ENCODE data around the gene ELAC2.

ELAC2 gene

GRCh38 chr17:12967962-12968361 is 49.9 kb downstream of the ELAC2 start:
- H2AFZ ChIP-seq (ENCODE audit: low read length), result no peak overlapping the region
- no peaks in the 10 kb centered on the region for H3K4me1 ChIP-seq (ENCODE audit: insufficient read depth, low read length, poor library complexity, severe bottlenecking)

GRCh38 chr17:12966413-12966812 is 51.4 kb downstream of the ELAC2 start:
- H3F3A ChIP-seq (ENCODE audit: low read depth), result no peaks in the 10 kb centered on the region
- H3K9ac ChIP-seq (ENCODE audit: low read depth, low read length, poor library complexity, severe bottlenecking), result no peak overlapping the region
- no peak overlapping the region for H3K4me2 ChIP-seq (ENCODE audit: low read depth, low read length, poor library complexity, severe bottlenecking)
- no peak for TF ChIP-seq CTCF (conservative IDR thresholded peaks at IDR 0.05; ENCODE audit: low read length)
- no peak for TF ChIP-seq EZH2phosphoT487 (IDR thresholded peaks at IDR 0.05; ENCODE audit: borderline replicate concordance)
- no peaks in the 10 kb centered on the region for H3K36me3 ChIP-seq (ENCODE audit: insufficient read depth, low read length)
- H3K27me3 ChIP-seq (ENCODE audit: insufficient read depth, low read length, poor library complexity, severe bottlenecking), result no peaks in the 10 kb centered on the region
- no peak overlapping the region for H2AFZ ChIP-seq (ENCODE audit: low read length)
- no peak overlapping the region for H3K4me3 ChIP-seq (ENCODE audit: low read length, poor library complexity, severe bottlenecking)
- no peaks in the 10 kb centered on the region for H3K79me2 ChIP-seq (ENCODE audit: insufficient read depth, low read length)
- no peaks in the 10 kb centered on the region for H3K4me1 ChIP-seq (ENCODE audit: insufficient read depth, low read length, poor library complexity, severe bottlenecking)
- H4K20me1 ChIP-seq (ENCODE audit: insufficient read depth, low read length, poor library complexity, severe bottlenecking), result no peaks in the 10 kb centered on the region
- H3K9me2 ChIP-seq (replicated peaks; ENCODE audit: low read depth, low read length), result no peaks in the 10 kb centered on the region
- no peaks in the 10 kb centered on the region; the same call in 1 of the 2 replicates for H3K9me3 ChIP-seq (ENCODE audit: insufficient read depth, low read depth, low read length)

More at GRCh38 chr17:12967962-12968361, 49.9 kb downstream of the ELAC2 start:
- Histone ChIP-seq H3K79me2 (ENCODE audit: insufficient read depth, low read length) (no peaks in the 10 kb centered on the region), H3K36me3 (ENCODE audit: insufficient read depth, low read length) (no peaks in the 10 kb centered on the region), H3F3A (ENCODE audit: low read depth) (no peaks in the 10 kb centered on the region), H3K9me3 (ENCODE audit: insufficient read depth, low read depth, low read length) (no peaks in the 10 kb centered on the region; the same call in 1 of the 2 replicates), H3K9me2 (replicated peaks; ENCODE audit: low read depth, low read length) (no peaks in the 10 kb centered on the region), H4K20me1 (ENCODE audit: insufficient read depth, low read length, poor library complexity, severe bottlenecking) (no peaks in the 10 kb centered on the region), H3K4me3 (ENCODE audit: low read length, poor library complexity, severe bottlenecking) (no peak overlapping the region), H3K9ac (ENCODE audit: low read depth, low read length, poor library complexity, severe bottlenecking) (no peak overlapping the region), H3K27me3 (ENCODE audit: insufficient read depth, low read length, poor library complexity, severe bottlenecking) (no peaks in the 10 kb centered on the region), H3K4me2 (ENCODE audit: low read depth, low read length, poor library complexity, severe bottlenecking) (no peak overlapping the region)
- TF ChIP-seq EZH2phosphoT487 (IDR thresholded peaks at IDR 0.05; ENCODE audit: borderline replicate concordance), result no peak
- no peak for TF ChIP-seq CTCF (conservative IDR thresholded peaks at IDR 0.05; ENCODE audit: low read length)

- H3K9ac ChIP-seq (ENCODE audit: low read depth, low read length, poor library complexity, severe bottlenecking), result no peak overlapping the region
- no peak overlapping the region for H3K4me2 ChIP-seq (ENCODE audit: low read depth, low read length, poor library complexity, severe bottlenecking)
- no peak overlapping the region for H2AFZ ChIP-seq (ENCODE audit: low read length)
- H3F3A ChIP-seq (ENCODE audit: low read depth), result no peaks in the 10 kb centered on the region
- H3K4me3 ChIP-seq (ENCODE audit: low read length, poor library complexity, severe bottlenecking), result no peak overlapping the region
- no peaks in the 10 kb centered on the region for H3K4me1 ChIP-seq (ENCODE audit: insufficient read depth, low read length, poor library complexity, severe bottlenecking)
- H3K79me2 ChIP-seq (ENCODE audit: insufficient read depth, low read length), result no peaks in the 10 kb centered on the region
- H3K27me3 ChIP-seq (ENCODE audit: insufficient read depth, low read length, poor library complexity, severe bottlenecking), result no peaks in the 10 kb centered on the region
- TF ChIP-seq EZH2phosphoT487 (IDR thresholded peaks at IDR 0.05; ENCODE audit: borderline replicate concordance), result no peak
- TF ChIP-seq CTCF (conservative IDR thresholded peaks at IDR 0.05; ENCODE audit: low read length), result no peak
- no peaks in the 10 kb centered on the region for H3K36me3 ChIP-seq (ENCODE audit: insufficient read depth, low read length)
- no peaks in the 10 kb centered on the region for H3K9me3 ChIP-seq (ENCODE audit: insufficient read depth, low read depth, low read length)
- H3K9me2 ChIP-seq (replicated peaks; ENCODE audit: low read depth, low read length), result no peaks in the 10 kb centered on the region
- H4K20me1 ChIP-seq (ENCODE audit: insufficient read depth, low read length, poor library complexity, severe bottlenecking), result no peaks in the 10 kb centered on the region
Measured at GRCh38 chr17:12965988-12966387, 51.8 kb downstream of the ELAC2 start.

Measured in Loucy (cell line).